ENCODE results near the gene MUC13.

MUC13 gene

DNA sequence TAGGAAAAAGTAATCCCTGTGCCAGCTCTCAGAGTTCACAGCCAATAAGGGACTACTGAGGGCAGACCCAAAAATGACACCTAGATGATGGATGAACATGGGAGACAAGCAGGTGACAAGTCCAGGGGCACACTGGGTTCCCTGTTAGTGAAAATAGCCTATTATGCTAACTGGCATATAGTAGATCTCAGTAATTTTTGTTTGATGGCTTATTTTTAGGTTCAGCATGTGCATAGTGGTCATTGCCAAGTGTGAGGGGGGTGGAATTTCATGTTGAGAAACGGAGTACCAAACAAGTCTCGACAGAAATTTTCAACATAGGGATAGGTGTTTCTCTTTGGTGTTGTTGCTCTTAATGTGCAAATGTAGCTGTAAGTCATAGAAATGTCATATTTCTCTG, 41.0 kb downstream of the MUC13 start:
- DNase-seq = no peak

DNA sequence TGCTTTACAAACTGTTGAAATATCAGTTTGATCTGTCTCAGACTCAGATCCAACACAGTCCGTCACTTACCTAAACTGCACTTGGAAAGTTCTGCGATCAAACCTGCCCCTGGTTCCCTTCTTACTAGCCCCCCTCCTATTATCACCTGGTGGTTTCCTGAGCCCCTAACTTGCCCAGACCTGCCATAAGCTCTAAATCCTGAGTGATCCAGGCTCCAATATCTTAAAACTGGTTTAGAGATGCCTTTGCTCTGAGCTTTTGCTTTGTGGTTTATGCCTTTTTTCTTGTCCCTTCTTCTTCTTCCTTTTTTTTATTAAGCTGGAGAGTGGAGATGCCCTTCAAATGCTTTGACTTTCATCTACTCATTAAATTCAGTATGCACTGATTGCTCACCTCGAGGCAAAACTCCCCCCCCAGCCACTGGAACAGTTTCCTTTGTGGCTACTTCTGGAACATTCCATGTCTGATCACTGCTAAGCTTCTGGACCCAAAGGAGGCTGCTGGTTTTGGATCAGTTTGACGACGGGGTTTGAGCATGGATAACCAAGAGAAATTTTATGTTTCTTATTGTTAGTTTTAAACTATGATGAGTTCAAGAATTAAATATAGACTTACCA, 43.9 kb downstream of the MUC13 start:
- no peak for DNase-seq

DNA sequence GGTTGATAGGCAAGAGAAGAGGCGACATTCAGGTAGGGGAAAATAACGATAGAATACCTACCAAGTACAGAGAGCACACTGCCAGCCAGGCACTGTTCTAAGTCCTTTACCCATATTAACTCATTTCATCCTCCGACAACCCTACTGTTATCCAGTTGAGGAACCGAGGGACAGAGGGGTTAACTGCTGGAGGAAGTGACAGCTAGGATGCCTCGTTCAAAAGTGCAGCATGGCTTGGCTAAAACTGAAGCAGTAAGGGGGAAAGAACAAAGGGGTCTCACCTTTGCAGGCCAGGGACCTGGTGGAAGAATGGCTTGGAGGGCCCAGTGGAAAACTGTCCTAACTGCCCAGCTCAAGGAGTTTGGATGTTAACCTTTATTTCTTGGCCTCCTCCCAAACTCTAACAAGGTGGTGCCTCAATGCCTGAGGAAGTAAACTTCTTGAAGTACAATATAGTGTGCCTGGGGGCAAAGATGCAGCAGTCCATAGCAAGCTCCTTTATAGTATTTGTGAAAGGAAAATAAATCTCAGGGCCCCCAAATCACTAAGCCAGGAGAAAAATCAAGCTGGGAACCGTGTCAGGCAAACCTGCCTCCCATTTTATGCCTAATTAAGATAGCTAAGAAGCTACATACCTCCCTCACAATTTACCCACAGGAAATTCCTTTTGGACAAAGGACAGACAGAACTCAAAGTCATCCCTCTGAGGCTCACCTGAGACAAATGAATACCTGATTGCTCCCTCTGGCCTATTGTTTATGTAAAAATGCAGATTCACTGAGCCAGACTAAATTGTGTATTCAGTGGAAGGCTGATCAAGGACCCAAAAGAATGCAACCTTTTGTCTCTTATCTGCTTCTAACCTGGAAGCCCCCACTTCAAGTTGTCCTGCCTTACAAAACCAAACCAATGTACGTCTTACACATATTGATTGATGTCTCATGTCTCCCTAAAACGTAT, 45.8 kb downstream of the MUC13 start:
- no peak for DNase-seq

DNA sequence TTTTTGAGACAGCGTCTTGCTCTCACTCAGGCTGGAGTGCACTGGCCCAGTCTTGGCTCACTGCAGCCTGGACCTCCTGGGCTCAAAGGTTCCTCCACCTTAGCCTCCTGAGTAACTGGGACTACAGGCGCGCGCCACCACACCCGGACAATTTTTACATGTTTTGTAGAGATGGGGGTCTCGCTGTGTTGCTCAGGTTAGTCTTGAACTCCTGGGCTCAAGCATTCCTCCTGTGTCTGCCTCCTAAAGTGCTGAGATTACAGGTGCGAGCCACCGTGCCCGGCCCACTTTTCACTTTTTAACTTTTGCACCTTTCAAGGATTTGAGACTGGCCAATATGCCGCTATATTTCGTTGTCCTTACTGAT, 46.6 kb downstream of the MUC13 start:
- no peak for DNase-seq

DNA sequence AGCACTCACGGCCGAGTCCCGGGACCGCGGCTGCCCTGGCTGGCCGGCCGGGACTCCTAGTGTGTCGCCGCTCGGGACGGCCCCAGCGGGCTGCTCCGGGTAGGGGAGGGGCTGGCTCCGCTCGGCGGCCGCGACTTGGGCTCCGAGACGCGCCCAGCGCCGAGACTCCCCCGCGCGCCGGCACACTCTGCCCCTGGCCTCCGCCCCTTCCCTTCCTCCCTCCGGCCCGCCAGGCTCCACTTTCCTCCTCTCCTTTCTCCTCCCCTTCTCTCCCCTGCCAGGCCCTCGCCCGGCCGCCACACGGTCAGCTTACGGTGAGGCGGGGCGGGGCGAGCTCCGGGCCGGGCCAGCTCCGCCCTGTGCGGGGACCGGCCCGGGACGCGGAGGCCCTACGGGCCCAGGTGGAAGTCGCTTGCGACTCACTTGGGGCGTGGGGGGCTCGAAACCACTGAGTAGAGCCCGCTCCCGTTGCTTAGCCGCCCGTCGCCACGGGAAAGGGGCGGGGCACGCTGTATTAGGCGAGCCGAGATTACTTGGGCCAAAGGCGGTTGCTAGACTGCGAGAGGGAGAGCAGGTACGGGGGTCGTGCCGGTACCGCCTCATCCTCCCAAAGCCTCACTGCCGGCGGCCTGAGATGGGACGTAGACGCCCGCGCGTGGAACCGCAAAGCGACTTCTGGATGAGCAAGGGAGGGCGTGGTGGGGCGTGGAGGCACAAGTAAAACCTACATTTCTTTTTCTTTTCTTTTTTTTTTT, 47.2 kb downstream of the MUC13 start, which contains the start of gene ITGB5:
Gene ITGB5 (minus strand): TSS at position 189 of the 755 bp plus-strand sequence. CDS start 365 bp downstream, outside the sequence.
- DNase-seq = peak; percentile 13

DNA sequence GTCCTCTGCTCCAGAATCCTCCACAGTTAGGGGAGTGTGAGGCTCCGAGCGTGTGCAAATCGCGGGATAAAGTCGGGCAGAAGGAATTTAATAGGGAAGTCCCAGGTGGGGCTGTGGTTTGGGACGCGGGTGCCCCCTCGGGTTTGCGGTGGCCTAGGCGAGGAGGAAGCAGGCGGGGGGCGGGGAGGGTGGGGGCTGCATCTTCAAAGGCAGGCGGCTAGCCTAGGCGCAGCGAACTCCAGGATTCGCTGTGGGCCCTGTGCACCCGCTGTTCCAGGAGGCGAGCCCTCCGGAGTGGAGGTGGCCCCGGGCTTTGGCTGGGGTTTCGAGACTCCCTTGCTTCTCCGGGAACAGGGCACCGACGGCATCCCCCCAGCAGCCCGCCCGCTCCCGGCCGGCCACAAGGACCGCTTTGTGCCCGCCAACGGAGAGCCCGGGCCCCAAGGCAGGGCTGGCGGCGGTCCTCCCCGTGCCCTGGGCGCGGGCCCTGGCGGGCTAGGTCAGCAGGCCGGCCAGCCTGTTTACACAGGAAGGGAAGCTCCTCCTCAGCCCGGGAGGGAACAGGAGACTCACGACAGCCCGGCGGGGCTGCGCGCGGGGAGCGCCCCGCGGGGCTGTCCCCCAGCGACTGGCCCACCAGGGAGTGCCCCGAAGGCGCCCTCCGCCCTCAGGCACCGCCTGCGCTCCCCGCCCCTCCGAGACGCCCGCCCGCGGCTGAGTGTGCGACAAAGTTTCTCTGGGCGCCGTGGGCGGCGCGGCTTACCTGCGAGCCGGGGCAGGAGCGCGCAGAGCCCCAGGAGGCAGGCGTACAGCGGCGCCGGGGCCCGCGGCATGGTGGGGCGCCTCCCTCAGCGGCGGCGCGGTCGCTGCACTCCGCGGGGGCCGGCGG, 48.1 kb downstream of the MUC13 start:
- no peak for DNase-seq

DNA sequence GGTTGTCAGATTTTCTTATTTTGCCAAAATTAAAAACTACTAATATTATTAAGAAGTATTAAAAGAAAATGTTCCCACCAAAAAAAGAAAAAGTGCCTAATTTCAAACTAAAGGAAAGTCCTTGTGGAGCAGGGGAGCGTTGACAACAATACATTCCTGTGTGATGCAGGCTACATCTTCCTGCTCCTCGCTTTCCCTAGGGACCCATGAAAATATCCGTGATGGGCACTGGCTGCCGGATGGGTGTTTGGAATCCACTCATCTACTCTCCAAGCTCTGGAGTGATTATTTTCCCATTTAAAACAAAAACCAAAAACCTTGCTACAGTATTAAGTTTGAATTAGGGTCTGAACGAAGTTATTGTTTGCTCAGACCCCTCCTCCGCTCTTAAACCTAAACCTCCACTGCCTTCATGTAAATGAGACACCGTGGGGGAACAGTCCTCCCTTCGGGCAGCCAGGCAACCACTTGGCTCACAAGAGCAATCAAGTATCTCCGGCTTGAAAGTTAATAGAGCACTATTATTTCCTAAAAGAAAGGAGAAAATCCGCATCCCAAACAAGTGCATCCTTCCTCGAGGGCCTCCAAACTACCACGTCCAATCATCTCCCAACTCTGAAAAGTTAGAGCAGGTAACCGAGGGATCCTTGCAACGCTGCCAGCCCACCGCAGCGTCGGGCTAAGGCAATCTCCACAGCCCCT, 48.9 kb downstream of the MUC13 start:
- no peak for DNase-seq

DNA sequence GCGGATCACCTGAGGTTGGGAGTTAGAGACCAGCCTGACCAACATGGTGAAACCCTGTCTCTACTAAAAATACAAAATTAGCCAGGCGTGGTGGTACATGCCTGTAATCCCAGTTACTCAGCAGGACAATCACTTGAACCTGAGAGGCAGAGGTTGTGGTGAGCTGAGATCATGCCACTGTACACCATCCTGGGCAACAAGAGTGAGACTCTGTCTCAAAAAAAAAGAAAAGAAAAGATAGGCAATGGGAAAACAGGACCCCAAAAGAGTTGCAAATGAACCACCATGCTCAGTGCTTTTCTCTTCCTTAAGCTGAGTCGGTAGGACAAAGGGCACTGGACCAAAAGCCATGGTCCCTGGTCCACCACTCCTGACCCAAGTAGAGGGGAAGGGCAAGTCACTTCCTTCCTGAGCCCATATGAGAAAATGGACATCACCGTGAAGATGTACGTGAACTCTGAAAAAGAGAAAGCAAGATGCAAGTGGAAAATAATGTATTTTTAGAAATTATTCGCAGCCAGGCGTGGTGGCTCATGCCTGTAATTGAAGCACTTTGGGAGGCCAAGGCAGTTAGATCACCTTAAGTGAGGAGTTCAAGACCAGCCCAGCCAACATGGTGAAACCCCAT, 50.0 kb downstream of the MUC13 start:
- DNase-seq = no peak

DNA sequence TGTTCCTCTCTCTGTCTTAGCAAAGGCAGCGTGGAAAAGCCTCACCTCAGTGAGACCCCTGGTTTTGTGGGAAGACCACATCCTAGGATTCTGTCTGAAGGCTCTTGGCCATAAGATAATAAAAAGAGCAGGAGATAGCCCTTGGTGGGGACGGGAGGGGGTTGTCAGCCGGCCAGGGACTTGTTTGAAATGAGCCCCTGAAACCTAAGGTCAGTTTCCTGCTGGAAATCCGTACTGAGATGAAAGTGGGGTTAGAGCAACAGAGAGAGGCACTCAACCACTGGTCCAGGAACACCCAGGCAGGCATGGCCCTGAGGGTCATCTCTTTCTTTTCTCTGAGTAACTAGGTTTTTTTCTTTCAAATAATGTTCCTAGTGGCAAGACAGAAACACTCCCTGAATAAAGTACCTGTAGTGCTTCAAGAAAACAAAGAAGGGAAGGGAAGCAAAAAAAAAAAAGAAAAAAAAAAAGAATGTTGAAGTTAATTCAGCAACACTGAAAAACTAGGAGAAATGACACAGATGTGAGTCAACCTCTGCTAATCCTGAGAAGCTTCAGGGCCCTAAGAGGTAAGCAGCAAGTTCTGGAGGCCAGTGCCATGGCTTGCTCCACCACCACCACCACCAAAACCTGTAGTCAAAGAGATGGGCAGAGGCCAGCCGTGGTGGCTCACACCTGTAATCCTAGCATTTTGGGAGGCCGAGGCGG, 50.6 kb downstream of the MUC13 start:
- DNase-seq = no peak

DNA sequence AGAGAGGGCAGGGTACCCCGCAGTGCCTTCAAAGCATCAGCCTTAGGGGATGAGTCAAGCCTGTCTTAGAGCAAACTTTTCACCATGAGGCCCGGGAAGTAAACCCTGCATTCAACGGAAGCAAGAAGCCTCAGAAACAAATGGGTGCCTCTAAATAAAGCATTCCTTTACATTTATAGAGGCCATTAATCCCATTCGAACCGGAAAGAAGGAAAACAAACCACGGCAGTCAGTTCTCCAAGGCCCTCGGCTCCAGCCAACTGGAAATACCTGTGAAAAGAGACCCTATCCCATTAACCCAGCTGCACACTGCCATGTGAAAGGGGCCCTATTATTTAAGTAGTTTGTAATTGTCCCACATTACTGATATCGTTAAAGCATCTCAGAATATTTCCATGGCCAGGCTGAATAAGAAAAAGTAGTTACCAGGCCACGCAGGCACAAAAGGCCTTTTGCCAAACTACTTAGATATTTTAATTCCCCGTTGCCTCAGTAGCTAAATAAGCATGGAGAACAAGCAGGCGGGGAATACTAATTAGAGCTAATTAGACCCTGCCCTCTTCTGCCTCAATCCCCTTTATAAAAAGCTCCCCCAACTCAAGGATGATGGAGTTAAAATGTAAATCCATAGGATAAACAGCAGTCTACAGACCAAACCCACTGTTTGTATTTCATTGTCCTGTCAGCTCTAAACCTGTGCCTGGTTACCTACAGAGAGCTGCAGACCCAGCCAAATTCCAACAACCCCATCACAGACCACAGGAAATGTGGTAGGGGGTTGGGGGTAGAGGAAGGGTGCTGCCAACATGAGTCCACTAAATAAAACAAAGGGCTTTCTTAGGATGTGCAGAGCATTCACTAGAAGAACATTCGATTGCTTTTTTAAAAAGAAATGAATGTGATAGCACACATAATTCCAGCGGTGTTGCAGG, 51.5 kb downstream of the MUC13 start:
- DNase-seq = no peak

DNA sequence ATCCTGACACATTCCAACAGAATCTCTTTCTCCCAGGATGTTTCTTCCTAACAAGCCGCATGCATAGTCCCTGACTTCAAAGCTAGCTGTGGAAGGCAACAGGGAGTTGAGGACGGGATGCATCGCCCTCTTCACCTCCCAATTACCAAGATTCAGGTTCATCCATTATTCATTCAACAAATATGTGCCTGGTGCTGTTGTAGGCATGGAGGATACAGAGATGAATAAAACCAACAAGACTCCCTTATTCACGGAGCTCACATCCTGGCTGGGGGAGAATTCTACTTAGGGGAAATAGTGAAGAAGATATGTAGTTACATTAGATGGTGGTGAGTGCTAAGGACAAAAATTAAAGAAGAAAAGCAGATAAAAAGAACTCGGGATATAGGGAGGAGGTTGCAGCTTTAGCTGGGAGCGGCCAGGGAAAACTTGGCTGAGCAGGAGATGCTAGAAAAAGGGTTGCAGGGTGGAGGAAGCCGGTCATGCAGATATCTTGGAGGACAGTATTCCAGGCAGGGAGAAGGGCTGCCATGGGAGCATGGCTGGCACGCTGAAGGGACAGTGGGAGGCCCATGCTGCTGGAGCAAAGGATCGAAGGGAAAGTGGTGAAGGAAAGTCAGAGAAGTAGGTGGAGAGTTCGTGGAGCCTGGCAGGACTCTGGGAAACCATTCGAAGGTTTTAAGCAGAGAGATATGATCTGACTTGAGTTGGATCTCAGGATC, 52.4 kb downstream of the MUC13 start:
- no peak for DNase-seq

DNA sequence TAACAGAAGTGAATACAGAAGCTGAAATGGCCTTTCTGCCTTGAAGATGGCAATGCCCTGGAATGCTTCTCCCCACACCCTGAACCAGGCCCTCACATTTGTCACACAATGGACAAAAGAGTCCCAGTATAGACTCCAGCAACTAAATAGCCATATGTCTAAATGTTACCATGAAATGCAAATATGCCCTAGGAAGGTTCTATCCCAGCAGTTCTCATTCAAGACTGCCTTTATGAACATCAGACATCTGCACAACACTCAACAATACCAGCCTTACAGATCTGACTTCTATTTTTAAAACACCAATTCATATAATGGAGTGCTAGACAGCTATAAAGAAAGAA, 55.2 kb downstream of the MUC13 start:
- no peak for DNase-seq

DNA sequence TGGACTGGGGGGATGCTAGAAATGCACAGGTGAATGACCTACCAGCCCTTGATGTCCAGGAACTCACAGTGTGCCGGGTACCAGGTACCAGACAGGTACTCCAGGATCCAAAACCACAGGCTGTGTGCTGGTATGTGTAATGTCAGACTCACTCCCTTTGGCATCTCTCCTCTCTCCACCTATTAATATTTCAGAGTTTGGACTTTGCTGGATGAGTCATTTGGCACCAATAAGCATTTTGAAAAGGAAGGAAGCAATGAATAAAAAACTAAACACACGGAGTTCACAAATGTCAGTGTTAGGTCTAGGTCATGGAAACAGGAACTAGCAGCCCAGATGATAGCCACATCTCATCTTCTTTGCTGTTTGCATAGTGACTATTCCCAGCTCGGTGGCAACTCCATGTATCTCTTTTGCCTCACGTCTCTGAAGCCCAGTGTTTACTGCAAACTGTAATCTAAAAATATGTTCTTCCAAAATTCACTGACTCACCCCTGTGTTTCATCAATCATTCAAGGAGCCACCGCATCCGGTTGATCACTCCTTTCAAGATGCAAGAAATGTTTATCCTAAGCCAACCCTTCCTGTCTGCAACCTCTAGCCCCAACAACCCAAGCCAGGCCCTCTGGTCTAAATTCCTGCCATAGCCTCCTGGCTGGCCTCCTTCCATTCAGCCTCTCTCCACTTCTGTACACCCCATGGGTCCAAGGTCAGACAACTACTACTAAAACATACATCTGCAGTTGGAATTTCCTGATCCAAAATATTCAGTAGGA, 55.8 kb downstream of the MUC13 start:
- DNase-seq = no peak

DNA sequence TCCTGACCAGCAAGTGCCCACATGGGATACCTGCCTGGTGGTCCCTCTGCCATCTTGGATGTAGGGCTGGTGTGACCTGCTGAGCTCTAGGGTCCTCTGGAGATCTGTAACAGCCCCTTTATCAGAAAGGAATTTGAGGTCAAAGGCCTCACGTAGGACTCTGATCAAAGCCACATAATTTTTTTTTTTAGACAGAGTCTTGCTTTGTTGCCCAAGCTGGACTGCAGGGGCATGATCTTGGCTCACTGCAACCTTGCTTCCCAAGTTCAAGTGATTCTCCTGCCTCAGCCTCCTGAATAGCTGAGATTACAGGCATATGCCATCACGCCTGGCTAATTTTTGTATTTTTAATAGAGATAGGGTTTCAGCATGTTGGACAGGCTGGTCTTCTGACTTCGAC, 56.9 kb downstream of the MUC13 start:
- DNase-seq = no peak

DNA sequence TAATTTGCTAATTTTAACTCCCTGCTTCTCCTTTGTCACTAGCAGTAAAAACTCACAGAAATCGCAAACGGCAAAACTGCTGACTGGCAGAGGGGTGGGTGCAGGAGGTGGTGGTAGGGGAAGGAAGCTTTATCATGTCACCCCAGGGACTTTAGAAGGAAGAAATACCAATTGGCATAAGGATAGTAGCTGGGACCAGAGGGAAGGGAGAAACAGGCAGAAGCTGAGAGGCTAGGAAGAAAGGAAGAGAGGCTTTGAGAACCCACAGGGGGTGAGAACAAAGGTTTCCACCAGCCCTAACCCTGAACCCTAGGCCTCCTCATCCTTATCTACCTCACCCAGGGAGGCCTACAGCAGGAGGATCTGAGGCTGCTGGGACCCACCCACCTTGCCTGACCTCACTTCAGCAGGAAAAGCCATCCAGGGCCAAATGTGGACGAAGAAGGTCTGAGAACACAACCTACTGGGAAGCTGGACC, 58.1 kb downstream of the MUC13 start:
- DNase-seq = no peak

DNA sequence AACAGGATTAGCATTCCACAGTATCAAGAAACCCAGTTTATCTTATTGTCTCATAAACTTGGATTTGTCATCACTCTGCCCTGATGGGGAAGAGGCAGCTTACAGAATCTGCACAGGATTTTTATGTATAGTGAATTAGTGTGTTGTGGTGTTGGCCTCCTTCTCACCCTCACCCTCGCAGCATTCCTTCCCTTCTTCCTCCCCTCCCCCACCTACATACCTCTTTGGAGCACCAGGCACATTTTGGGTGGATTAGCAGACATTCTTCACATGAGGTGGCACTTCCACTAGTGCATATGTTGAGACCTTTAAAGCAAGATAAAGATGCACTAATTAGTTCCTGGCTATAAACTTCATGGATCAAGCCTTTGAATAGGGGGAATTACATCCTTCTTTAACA, 61.3 kb downstream of the MUC13 start:
- DNase-seq = no peak

DNA sequence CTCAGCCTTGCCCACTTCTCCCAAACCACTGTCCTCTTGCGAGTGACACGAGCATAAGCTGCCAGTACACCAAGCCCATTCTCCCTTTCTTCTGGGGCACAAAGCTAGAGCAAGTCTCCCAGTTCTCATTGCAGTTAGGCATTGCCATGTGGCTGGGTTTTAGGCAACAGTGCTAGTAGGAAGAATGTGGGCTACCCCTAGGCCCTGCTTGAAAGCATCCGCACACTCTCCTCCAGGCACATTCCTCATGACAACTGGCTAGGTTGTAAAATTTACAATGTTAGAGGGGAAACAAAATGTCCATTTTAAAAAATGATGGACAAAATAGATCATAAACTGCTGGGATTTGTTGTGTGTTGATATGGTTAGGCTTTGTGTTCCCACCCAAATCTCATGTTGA, 67.0 kb downstream of the MUC13 start:
- DNase-seq = no peak

DNA sequence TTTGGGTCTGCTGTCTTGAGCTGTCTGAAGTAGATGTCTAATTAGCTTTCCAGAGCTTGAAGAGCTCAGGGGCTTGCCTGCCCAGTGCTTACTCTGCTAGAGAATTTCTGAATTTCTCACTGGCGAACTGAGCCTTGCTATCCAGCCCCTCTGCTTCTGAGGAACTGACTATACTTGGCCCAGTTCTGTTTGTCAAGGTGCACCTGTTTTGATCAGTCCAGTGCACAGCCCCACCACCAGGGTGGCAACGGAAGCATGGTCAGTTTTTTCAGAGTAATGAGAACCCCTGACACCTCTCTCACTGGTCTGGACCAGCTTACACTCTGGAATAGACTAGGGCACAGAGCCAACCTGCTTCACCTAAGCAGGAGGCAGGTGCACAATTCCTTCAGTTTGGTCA, 72.5 kb downstream of the MUC13 start:
- DNase-seq = no peak

Measured in DMS79 (cell line).